IPS DF 4.7 (cell line): Measurements from ENCODE around the gene ADCY5.
"Not testable (repeated sequence)": the region's sequence is repeated elsewhere in the genome, so short reads cannot be mapped to it uniquely, and the experiment has no call there.

Experiments
- DNase-seq: peaks from one replicate; pipeline ENCODE4 v3.0.0-alpha.2; 2013; ENCODE audit warnings: low spot score; ENCODE audit errors: extremely low read depth

Gene ADCY5

GRCh38 chr3:123448536-123449101, at the start of gene ADCY5:
ADCY5 (minus strand) TSS chr3:123449090; CDS start chr3:123448545, 545 bp downstream.
- DNase-seq = no peak

GRCh38 chr3:123493912-123494311, 45.0 kb upstream of the ADCY5 start:
- DNase-seq = no peak

- DNase-seq = no peak
These were observed 43.2 kb upstream of the ADCY5 start for GRCh38 chr3:123491966-123492587.

- DNase-seq = peak; percentile 22
These were observed 40.6 kb upstream of the ADCY5 start for GRCh38 chr3:123489400-123490004.

GRCh38 chr3:123488645-123489347, 39.9 kb upstream of the ADCY5 start:
- no peak for DNase-seq

GRCh38 chr3:123487063-123487462, 38.2 kb upstream of the ADCY5 start:
- DNase-seq = not testable (repeated sequence)

GRCh38 chr3:123486460-123486859, 37.6 kb upstream of the ADCY5 start:
- DNase-seq = no peak

- DNase-seq = no peak
These were observed 36.7 kb upstream of the ADCY5 start for GRCh38 chr3:123485551-123485950.

- DNase-seq = no peak
These were observed 34.3 kb upstream of the ADCY5 start for GRCh38 chr3:123483146-123483545.

GRCh38 chr3:123481722-123482457, 33.0 kb upstream of the ADCY5 start:
- DNase-seq = no peak

GRCh38 chr3:123481071-123481470, 32.2 kb upstream of the ADCY5 start:
- DNase-seq = no peak

- no peak for DNase-seq
These were observed 31.5 kb upstream of the ADCY5 start for GRCh38 chr3:123480428-123480827.

GRCh38 chr3:123479891-123480290, 31.0 kb upstream of the ADCY5 start:
- no peak for DNase-seq

- no peak for DNase-seq
These were observed 29.4 kb upstream of the ADCY5 start for GRCh38 chr3:123478314-123478713.

GRCh38 chr3:123476967-123477750, 28.3 kb upstream of the ADCY5 start:
- DNase-seq = no peak

GRCh38 chr3:123475786-123476185, 26.9 kb upstream of the ADCY5 start:
- no peak for DNase-seq

- DNase-seq = no peak
These were observed 22.2 kb upstream of the ADCY5 start for GRCh38 chr3:123471106-123471505.

- DNase-seq = no peak
These were observed 20.6 kb upstream of the ADCY5 start for GRCh38 chr3:123469323-123469995.

- DNase-seq = no peak
These were observed 18.2 kb upstream of the ADCY5 start for GRCh38 chr3:123467046-123467445.

- DNase-seq = no peak
These were observed 15.3 kb upstream of the ADCY5 start for GRCh38 chr3:123464211-123464610.
